IMR-90 (cell line): ENCODE results near the gene ZNF407. TPM values are rescaled to one million over a fixed set of nuclear protein-coding genes. Genes with fewer than 3 reads are reported as not detected.

Experiments used
- ATAC-seq: fragments of 200-7000 bp; cut with Tn5 transposase; 2 replicates; pipeline ENCODE4 v1.9.1; 2020; ENCODE audit warnings: low read depth, mild to moderate bottlenecking, moderate library complexity
- BruUV-seq: library from RNA; stranded (reverse); fragments of 400-500 nt; replicated peaks from 2 replicates; lab custom pipeline; 2021; lab: Mats Ljungman, UMichigan
- CTCF ChIA-PET: fragments of 300-600 bp; formaldehyde crosslinking; extraction: SDS; loops from one replicate; lab custom pipeline; 2021; ENCODE audit warnings: antibody characterized with exemption; lab: Yijun Ruan, JAX
- POLR2A ChIA-PET: fragments of 300-600 bp; sonication (Branson Sonifier 250); formaldehyde crosslinking; loops from one replicate; lab custom pipeline; 2022; ENCODE audit warnings: antibody characterized with exemption; ENCODE audit not compliant: unreplicated experiment; lab: Charles Lee
- DNase-seq: peaks from one replicate; pipeline ENCODE4 v3.0.0; 2013
- H2AFZ ChIP-seq: replicated peaks from 2 replicates; pipeline ENCODE3; 2013; ENCODE audit warnings: low read length, mild to moderate bottlenecking; ENCODE audit not compliant: poor library complexity
- H2AK5ac ChIP-seq: 2 replicates; pipeline ENCODE4 v1.6.1; 2013; ENCODE audit warnings: low read depth, low read length, inconsistent platforms
- H2AK9ac ChIP-seq: replicated peaks from 2 replicates; pipeline ENCODE3; 2013; ENCODE audit warnings: mild to moderate bottlenecking, low read depth, low read length, moderate library complexity; ENCODE audit not compliant: poor library complexity
- H2BK120ac ChIP-seq: 2 replicates; pipeline ENCODE4 v1.6.1; 2013; ENCODE audit warnings: low read depth, low read length, inconsistent platforms
- H2BK15ac ChIP-seq: 3 replicates; pipeline ENCODE4 v1.6.1; 2013; ENCODE audit warnings: low read depth, low read length, inconsistent platforms
- H2BK20ac ChIP-seq: 2 replicates; pipeline ENCODE4 v1.6.1; 2013; ENCODE audit warnings: low read depth, mild to moderate bottlenecking, inconsistent platforms, low read length, moderate library complexity
- H2BK5ac ChIP-seq: 2 replicates; pipeline ENCODE4 v1.6.1; 2013; ENCODE audit warnings: mild to moderate bottlenecking, low read depth, low read length, inconsistent platforms; ENCODE audit not compliant: poor library complexity, severe bottlenecking
- H3K14ac ChIP-seq: replicated peaks from 2 replicates; pipeline ENCODE4 v1.6.1; 2013; ENCODE audit warnings: low read depth, low read length, inconsistent platforms
- H3K18ac ChIP-seq: 2 replicates; pipeline ENCODE4 v1.6.1; 2013; ENCODE audit warnings: low read depth, low read length, control low read depth
- H3K23ac ChIP-seq: 2 replicates; pipeline ENCODE4 v1.6.1; 2013; ENCODE audit warnings: low read depth, low read length, inconsistent platforms
- H3K27ac ChIP-seq: 2 replicates; pipeline ENCODE4 v1.5.1; 2013; ENCODE audit warnings: mild to moderate bottlenecking, control low read depth, low read length; ENCODE audit not compliant: insufficient read depth
- H3K27me3 ChIP-seq: 2 replicates; pipeline ENCODE4 v1.6.1; 2013; ENCODE audit warnings: low read length; ENCODE audit not compliant: control insufficient read depth, insufficient read depth
- H3K36me3 ChIP-seq: 2 replicates; pipeline ENCODE4 v1.6.1; 2013; ENCODE audit warnings: low read length, mixed read lengths; ENCODE audit not compliant: control insufficient read depth, insufficient read depth
- H3K4ac ChIP-seq: 2 replicates; pipeline ENCODE4 v1.6.1; 2013; ENCODE audit warnings: low read depth, low read length, inconsistent platforms
- H3K4me1 ChIP-seq: 2 replicates; pipeline ENCODE4 v1.6.1; 2013; ENCODE audit warnings: low read length, mixed read lengths; ENCODE audit not compliant: control insufficient read depth, insufficient read depth
- H3K4me2 ChIP-seq: 2 replicates; pipeline ENCODE4 v1.6.1; 2013; ENCODE audit warnings: low read depth, mild to moderate bottlenecking, control low read depth, low read length, moderate library complexity
- H3K4me3 ChIP-seq: 2 replicates; pipeline ENCODE4 v1.5.1; 2013; ENCODE audit warnings: low read depth, mild to moderate bottlenecking, control low read depth, low read length, moderate library complexity; ENCODE audit not compliant: insufficient read depth
- H3K56ac ChIP-seq: 2 replicates; pipeline ENCODE4 v1.6.1; 2013; ENCODE audit warnings: low read length, inconsistent platforms; ENCODE audit not compliant: insufficient read depth; ENCODE audit errors: extremely low read depth
- H3K79me1 ChIP-seq, 2 experiments: 2 replicates each; pipeline ENCODE4 v1.6.1; 2013; ENCODE audit warnings: low read length in 2 of 2, inconsistent platforms in 1 of 2, low read depth in 1 of 2
- H3K9ac ChIP-seq: 2 replicates; pipeline ENCODE4 v1.6.1; 2013; ENCODE audit warnings: low read depth, low read length, control low read depth
- H3K9me1 ChIP-seq: 2 replicates; pipeline ENCODE4 v1.6.1; 2013; ENCODE audit warnings: low read length, inconsistent platforms; ENCODE audit not compliant: insufficient read depth
- H3K9me3 ChIP-seq: 2 replicates; pipeline ENCODE4 v1.6.1; 2013; ENCODE audit warnings: low read length; ENCODE audit not compliant: control insufficient read depth, insufficient read depth
- H4K20me1 ChIP-seq: 2 replicates; pipeline ENCODE4 v1.6.1; 2013; ENCODE audit warnings: low read length, inconsistent platforms; ENCODE audit not compliant: insufficient read depth
- H4K5ac ChIP-seq: 2 replicates; pipeline ENCODE4 v1.6.1; 2013; ENCODE audit warnings: mild to moderate bottlenecking, low read depth, low read length, control low read depth
- H4K8ac ChIP-seq, 2 experiments: 2 replicates each; pipeline ENCODE4 v1.6.1; 2013; ENCODE audit warnings: low read depth in 2 of 2, low read length in 2 of 2, control low read depth in 1 of 2, inconsistent platforms in 1 of 2
- H4K91ac ChIP-seq: 2 replicates; pipeline ENCODE4 v1.6.1; 2013; ENCODE audit warnings: low read depth, low read length, inconsistent platforms; ENCODE audit not compliant: insufficient read depth
- CHD1 ChIP-seq: IDR thresholded peaks from 2 replicates; pipeline ENCODE4 v1.6.1; 2012; ENCODE audit warnings: low read depth, low read length, improper control_type of control experiment
- FOS ChIP-seq: fragments of 150-350 bp; IDR thresholded peaks from 2 replicates; pipeline ENCODE4 v1.6.1; 2016; ENCODE audit warnings: low read depth, low read length
- MAFK ChIP-seq: IDR thresholded peaks from 2 replicates; pipeline ENCODE4 v1.6.1; 2012; ENCODE audit warnings: low read depth, low read length, improper control_type of control experiment
- NFE2L2 ChIP-seq: fragments of 150-350 bp; IDR thresholded peaks from 2 replicates; pipeline ENCODE4 v1.6.1; 2016; ENCODE audit warnings: low read depth, mild to moderate bottlenecking, low read length
- SMC3 ChIP-seq: fragments of 150-350 bp; IDR thresholded peaks from 2 replicates; pipeline ENCODE4 v1.6.1; 2016; ENCODE audit warnings: low read depth, mild to moderate bottlenecking, antibody characterized with exemption, low read length, moderate library complexity
- WGBS, 2 experiments: methylation state at CpG; one replicate each; pipeline versions ENCODE4 v1.1.5 to v1.1.7; 2013; ENCODE audit warnings: missing lambda C conversion rate in 2 of 2; ENCODE audit not compliant: insufficient read length in 1 of 2; ENCODE audit errors: extremely low coverage in 2 of 2; 5-methylcytosine and 5-hydroxymethylcytosine counted together
- dilution Hi-C: fragments of 300-500 bp; cut with HindIII; formaldehyde crosslinking; loops from one replicate; pipeline ENCODE4 v1.14.3; 2018; ENCODE audit warnings: low sequenced_read_pairs; ENCODE audit not compliant: unreplicated experiment
- in situ Hi-C: fragments of 300-500 bp; cut with MboI; formaldehyde crosslinking; loops from 3 replicates; pipeline ENCODE4 v1.14.3; 2019; ENCODE audit warnings: low sequenced_read_pairs, inconsistent platforms, mixed read lengths
- intact Hi-C: fragments of 100-400 bp; cut with micrococcal nuclease; formaldehyde crosslinking; loops from 2 replicates; pipeline ENCODE4 v1.10.0; 2022
- polyA plus RNA-seq, 3 experiments: library from polyadenylated mRNA; depleted of rRNA; stranded (reverse); fragments of >200 nt; gene quantifications; 2 replicates each; pipeline ENCODE4 v1.2.3, GENCODE V29; 2012; ENCODE audit warnings: low replicate concordance in 1 of 3
- total RNA-seq: library from RNA; depleted of rRNA; stranded (reverse); fragments of >200 nt; gene quantifications from 2 replicates; pipeline ENCODE4 v1.2.3, GENCODE V29; 2012
- TF ChIP-seq, protein P1 (sequence below): fragments of 150-350 bp; IDR thresholded peaks from 2 replicates; pipeline ENCODE4 v1.6.1; 2017; ENCODE audit warnings: mild to moderate bottlenecking, antibody characterized with exemption, low read length, low read depth
- TF ChIP-seq, protein P2 (sequence below): conservative IDR thresholded peaks from 2 replicates; pipeline ENCODE4 v1.5.1; 2012; ENCODE audit warnings: mild to moderate bottlenecking, low read depth, low read length, improper control_type of control experiment

Gene ZNF407
- total and polyA plus RNA-seq, 2 of the 4 experiments (the other 2 are of a cell fraction), result 3.1 to 20.1 TPM

DNA sequence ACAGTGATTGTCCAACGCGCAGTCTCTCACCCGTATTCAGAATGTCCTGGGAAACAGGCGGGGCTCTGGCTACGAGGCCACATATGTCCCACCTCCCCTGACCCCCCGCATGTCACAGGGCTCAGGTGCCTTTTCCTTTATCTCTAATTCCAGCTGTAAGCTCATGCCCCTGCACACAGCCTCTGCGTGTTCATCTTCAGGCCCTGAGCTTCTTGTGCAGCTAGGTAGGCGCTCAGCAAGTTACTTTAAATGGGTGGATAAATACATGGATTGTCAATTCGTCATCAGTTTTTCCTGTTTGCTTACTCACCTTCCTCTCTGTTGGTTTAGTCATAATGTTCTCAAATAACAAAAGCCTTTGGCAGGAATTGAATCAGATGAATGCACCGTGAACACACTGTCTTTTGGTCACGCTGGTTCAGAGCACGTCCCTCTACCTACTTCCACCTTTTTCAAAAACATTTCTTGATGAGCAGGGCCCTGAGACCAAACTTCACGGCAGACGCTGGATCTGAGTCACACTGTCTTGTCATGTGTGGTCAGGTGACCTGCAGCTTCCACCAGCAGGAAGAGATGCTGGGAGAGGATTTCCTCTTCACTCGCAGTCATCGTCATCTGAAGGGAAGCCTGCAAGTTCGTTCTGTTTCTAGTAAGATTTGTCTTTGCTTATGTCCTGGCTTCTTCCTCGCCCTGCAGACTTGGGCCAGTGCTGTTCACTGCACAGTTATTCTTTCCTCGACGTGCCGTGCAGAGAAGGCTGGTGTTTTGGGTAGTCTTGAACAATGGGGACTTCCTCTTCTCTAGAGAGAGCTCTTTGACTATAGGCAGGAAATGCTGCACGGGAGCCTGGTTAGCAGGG, 473.2 kb downstream of the ZNF407 start:
- H3K9ac ChIP-seq, result no peak overlapping the region

More for the DNA sequence above, 473.2 kb downstream of the ZNF407 start:
- H3K18ac ChIP-seq, result no peak overlapping the region
- peak overlapping the region; percentile 73; the same call in 1 of the 2 replicates for H3K14ac ChIP-seq
- peak overlapping the region; percentile 48; the same call in 1 of the 3 replicates for H2BK15ac ChIP-seq
- peaks cover 8% of the 10 kb centered on the region for H3K4me1 ChIP-seq
- no peaks in the 10 kb centered on the region for H3K79me1 ChIP-seq
- peak overlapping the region; percentile 15; the same call in 1 of the 2 replicates for H3K4me2 ChIP-seq
- TF ChIP-seq, protein P1, sequence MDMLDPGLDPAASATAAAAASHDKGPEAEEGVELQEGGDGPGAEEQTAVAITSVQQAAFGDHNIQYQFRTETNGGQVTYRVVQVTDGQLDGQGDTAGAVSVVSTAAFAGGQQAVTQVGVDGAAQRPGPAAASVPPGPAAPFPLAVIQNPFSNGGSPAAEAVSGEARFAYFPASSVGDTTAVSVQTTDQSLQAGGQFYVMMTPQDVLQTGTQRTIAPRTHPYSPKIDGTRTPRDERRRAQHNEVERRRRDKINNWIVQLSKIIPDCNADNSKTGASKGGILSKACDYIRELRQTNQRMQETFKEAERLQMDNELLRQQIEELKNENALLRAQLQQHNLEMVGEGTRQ, result peak; percentile 70
- peak; percentile 77 for TF ChIP-seq FOS
- peak; percentile 44 for TF ChIP-seq MAFK
- TF ChIP-seq, protein P2, sequence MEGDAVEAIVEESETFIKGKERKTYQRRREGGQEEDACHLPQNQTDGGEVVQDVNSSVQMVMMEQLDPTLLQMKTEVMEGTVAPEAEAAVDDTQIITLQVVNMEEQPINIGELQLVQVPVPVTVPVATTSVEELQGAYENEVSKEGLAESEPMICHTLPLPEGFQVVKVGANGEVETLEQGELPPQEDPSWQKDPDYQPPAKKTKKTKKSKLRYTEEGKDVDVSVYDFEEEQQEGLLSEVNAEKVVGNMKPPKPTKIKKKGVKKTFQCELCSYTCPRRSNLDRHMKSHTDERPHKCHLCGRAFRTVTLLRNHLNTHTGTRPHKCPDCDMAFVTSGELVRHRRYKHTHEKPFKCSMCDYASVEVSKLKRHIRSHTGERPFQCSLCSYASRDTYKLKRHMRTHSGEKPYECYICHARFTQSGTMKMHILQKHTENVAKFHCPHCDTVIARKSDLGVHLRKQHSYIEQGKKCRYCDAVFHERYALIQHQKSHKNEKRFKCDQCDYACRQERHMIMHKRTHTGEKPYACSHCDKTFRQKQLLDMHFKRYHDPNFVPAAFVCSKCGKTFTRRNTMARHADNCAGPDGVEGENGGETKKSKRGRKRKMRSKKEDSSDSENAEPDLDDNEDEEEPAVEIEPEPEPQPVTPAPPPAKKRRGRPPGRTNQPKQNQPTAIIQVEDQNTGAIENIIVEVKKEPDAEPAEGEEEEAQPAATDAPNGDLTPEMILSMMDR, result no peak
- peak; percentile 44; the same call in 1 of the 2 replicates for TF ChIP-seq NFE2L2
- TF ChIP-seq SMC3, result peak; percentile 25; the same call in 1 of the 2 replicates
- no peak for TF ChIP-seq CHD1
- H4K5ac ChIP-seq, result no peak overlapping the region
- peak; percentile 90 for DNase-seq
- peak overlapping the region; percentile 33 for H2BK5ac ChIP-seq
- WGBS, 2 experiments, result 60% methylated on average over 7 of the region's 22 CpGs; no CpG with 5 or more reads in 1 of the 2 experiments
- no peaks in the 10 kb centered on the region; the same call in 1 of the 2 replicates for H3K9me3 ChIP-seq
- H4K8ac ChIP-seq, result peak overlapping the region; percentile 20 to 41; a peak in 3 of 4 replicates
- peak overlapping the region; percentile 70 for H3K4ac ChIP-seq
- no TSS peak for BruUV-seq
- intact Hi-C loops (no loop called here), in situ Hi-C loops (no loop called here), dilution Hi-C loops (no loop called here)
- H2BK20ac ChIP-seq, result peak overlapping the region; percentile 88
- peak overlapping the region; percentile 39 for H2AK9ac ChIP-seq
- peak overlapping the region; percentile 15; the same call in 1 of the 2 replicates for H3K23ac ChIP-seq
- H2BK120ac ChIP-seq, result peak overlapping the region; percentile 70
- ChIA-PET CTCF (no interaction called here), POLR2A (no interaction called here)
- peak; percentile 67 for ATAC-seq
- peak overlapping the region; percentile 84 for H2AFZ ChIP-seq
- H3K56ac ChIP-seq, result no peak overlapping the region
- H3K9me1 ChIP-seq, result peaks cover 16% of the 10 kb centered on the region
- no peak overlapping the region for H3K4me3 ChIP-seq
- no peaks in the 10 kb centered on the region for H3K27me3 ChIP-seq
- H3K27ac ChIP-seq, result peak overlapping the region; percentile 28; the same call in 1 of the 2 replicates
- H4K20me1 ChIP-seq, result no peaks in the 10 kb centered on the region
- H2AK5ac ChIP-seq, result peak overlapping the region; percentile 41
- peak overlapping the region; percentile 36 for H4K91ac ChIP-seq
- H3K36me3 ChIP-seq, result no peaks in the 10 kb centered on the region
